HCT116 (cell line): Measurements from ENCODE around the gene SEMA3C.

Source experiments
- CTCF ChIP-seq, 3 experiments: fragments of 200-600 bp in 1 of 3; sonication (generic) in 1 of 3; IDR thresholded peaks in 2 of 3; conservative IDR thresholded peaks in 1 of 3; 2 replicates each; pipeline ENCODE4 v1.5.1; 2012 to 2017; ENCODE audit warnings: low read depth in 2 of 3, low read length in 2 of 3, antibody characterized with exemption in 1 of 3, borderline replicate concordance in 1 of 3, control low read depth in 1 of 3, mild to moderate bottlenecking in 1 of 3, mixed read lengths in 1 of 3, mixed run types in 1 of 3, moderate library complexity in 1 of 3; ENCODE audit not compliant: insufficient read depth in 1 of 3
- POLR2A ChIP-seq: IDR thresholded peaks from 2 replicates; pipeline ENCODE4 v1.7.0; 2011; ENCODE audit warnings: borderline replicate concordance; ENCODE audit not compliant: insufficient read depth, insufficient read length; ENCODE audit errors: extremely low read depth
- SRF ChIP-seq: IDR thresholded peaks from 2 replicates; pipeline ENCODE4 v1.6.1; 2012; ENCODE audit warnings: low read depth
- TF ChIP-seq, protein P1 (sequence below): IDR thresholded peaks from 2 replicates; pipeline ENCODE4 v1.6.1; 2012; ENCODE audit warnings: low read depth

DNA sequence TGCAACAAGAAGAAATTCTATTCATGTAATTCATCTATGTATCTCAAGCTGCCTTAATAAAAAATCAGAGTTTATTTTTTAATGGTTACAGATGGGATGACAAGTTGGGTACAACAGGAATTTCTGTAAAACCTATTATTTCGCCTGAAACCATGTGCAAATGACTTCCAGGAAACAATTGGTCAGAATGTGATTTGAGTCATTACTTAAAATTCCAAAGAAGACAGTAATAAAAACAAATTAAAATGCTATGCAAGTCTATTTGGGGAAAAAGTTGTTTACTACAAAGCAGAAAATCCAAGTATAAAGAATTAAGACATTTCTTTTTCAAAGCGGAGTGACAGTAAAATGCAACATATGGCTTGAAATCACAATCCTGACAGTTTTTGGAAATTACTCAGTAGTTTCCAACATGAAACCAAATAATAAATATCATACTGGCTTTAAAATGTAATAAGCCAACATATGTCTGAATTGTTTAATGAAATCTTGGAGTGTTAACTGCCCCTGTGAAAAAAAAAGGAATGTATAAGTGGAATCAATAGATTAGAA is 41.5 kb upstream of the SEMA3C start:
- TF ChIP-seq POLR2A (no peak), CTCF (IDR thresholded peaks at IDR 0.05 in 2 of 3, conservative IDR thresholded peaks at IDR 0.05 in 1 of 3; ENCODE audit: borderline replicate concordance in 1 of 3, insufficient read depth in 1 of 3, low read depth in 2 of 3, low read length in 2 of 3) (no peak), SRF (no peak)
- TF ChIP-seq, protein P1, sequence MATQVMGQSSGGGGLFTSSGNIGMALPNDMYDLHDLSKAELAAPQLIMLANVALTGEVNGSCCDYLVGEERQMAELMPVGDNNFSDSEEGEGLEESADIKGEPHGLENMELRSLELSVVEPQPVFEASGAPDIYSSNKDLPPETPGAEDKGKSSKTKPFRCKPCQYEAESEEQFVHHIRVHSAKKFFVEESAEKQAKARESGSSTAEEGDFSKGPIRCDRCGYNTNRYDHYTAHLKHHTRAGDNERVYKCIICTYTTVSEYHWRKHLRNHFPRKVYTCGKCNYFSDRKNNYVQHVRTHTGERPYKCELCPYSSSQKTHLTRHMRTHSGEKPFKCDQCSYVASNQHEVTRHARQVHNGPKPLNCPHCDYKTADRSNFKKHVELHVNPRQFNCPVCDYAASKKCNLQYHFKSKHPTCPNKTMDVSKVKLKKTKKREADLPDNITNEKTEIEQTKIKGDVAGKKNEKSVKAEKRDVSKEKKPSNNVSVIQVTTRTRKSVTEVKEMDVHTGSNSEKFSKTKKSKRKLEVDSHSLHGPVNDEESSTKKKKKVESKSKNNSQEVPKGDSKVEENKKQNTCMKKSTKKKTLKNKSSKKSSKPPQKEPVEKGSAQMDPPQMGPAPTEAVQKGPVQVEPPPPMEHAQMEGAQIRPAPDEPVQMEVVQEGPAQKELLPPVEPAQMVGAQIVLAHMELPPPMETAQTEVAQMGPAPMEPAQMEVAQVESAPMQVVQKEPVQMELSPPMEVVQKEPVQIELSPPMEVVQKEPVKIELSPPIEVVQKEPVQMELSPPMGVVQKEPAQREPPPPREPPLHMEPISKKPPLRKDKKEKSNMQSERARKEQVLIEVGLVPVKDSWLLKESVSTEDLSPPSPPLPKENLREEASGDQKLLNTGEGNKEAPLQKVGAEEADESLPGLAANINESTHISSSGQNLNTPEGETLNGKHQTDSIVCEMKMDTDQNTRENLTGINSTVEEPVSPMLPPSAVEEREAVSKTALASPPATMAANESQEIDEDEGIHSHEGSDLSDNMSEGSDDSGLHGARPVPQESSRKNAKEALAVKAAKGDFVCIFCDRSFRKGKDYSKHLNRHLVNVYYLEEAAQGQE = no peak
